ENCODE measurements around the gene CROCC. TPM values are rescaled to one million over a fixed set of nuclear protein-coding genes. Genes with fewer than 3 reads are reported as not detected.

The CROCC gene
- total RNA-seq, 1 donor from 2014 or later = 8.9 TPM

DNA sequence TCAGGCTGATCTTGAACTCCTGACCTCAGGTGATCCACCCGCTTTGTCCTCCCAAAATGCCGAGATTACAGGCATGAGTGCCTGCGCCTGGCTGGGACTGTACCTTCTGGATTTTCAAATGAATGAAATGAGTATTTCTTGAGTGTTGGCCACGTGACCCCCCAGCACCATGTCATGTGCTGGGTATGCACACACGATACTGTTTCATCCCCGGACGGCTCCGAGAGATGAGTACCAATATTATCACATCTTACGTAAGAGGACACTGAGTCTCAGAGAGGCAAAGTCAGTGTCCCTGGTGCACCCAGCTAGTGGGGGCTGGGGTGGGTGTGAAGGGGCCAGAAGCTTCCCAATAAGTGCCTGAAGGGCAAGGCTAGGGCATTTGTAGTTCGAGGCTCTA, 780 bp upstream of the CROCC start:
- Histone ChIP-seq H3K9me3 (replicated peaks) (no peaks in the 10 kb centered on the region), H3K27ac (replicated peaks) (no peak overlapping the region), H3K4me1 (peaks cover 11% of the 10 kb centered on the region), H3K36me3 (no peaks in the 10 kb centered on the region), H3K27me3 (ENCODE audit: low read depth) (no peaks in the 10 kb centered on the region), H3K4me3 (no peak overlapping the region)
- TF ChIP-seq, protein P1, sequence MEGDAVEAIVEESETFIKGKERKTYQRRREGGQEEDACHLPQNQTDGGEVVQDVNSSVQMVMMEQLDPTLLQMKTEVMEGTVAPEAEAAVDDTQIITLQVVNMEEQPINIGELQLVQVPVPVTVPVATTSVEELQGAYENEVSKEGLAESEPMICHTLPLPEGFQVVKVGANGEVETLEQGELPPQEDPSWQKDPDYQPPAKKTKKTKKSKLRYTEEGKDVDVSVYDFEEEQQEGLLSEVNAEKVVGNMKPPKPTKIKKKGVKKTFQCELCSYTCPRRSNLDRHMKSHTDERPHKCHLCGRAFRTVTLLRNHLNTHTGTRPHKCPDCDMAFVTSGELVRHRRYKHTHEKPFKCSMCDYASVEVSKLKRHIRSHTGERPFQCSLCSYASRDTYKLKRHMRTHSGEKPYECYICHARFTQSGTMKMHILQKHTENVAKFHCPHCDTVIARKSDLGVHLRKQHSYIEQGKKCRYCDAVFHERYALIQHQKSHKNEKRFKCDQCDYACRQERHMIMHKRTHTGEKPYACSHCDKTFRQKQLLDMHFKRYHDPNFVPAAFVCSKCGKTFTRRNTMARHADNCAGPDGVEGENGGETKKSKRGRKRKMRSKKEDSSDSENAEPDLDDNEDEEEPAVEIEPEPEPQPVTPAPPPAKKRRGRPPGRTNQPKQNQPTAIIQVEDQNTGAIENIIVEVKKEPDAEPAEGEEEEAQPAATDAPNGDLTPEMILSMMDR (IDR thresholded peaks at IDR 0.05; ENCODE audit: borderline replicate concordance) = no peak
- DNase-seq = no peak
- intact Hi-C loops (cut with micrococcal nuclease) = no loop called here

DNA sequence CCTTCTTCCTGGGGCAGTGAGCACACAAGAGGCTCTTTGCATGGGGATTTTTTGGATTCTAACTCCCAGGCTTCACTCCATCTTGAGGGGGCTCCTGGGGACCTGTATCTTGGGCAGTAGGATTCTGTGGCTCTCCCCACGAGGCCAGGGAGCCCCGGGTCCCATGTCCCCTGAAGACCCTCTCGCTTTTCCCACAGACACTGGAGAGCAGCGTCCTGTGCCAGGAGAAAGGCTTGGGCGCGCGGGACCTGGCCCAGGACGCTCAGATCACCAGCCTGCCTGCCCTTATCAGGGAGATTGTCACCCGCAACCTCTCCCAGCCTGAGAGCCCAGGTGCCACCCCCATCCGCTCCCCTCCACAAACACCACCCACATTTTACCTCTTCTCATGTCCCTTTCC, 735 bp downstream of the CROCC start:
- no peaks in the 10 kb centered on the region for H3K9me3 ChIP-seq (replicated peaks)
- intact Hi-C loops (cut with micrococcal nuclease) = no loop called here
- no peak for DNase-seq
- no peak overlapping the region for H3K27ac ChIP-seq (replicated peaks)
- H3K4me1 ChIP-seq = peaks cover 11% of the 10 kb centered on the region
- no peaks in the 10 kb centered on the region for H3K36me3 ChIP-seq
- TF ChIP-seq, protein P1 (IDR thresholded peaks at IDR 0.05; ENCODE audit: borderline replicate concordance) = no peak
- no peaks in the 10 kb centered on the region for H3K27me3 ChIP-seq (ENCODE audit: low read depth)
- no peak overlapping the region for H3K4me3 ChIP-seq

DNA sequence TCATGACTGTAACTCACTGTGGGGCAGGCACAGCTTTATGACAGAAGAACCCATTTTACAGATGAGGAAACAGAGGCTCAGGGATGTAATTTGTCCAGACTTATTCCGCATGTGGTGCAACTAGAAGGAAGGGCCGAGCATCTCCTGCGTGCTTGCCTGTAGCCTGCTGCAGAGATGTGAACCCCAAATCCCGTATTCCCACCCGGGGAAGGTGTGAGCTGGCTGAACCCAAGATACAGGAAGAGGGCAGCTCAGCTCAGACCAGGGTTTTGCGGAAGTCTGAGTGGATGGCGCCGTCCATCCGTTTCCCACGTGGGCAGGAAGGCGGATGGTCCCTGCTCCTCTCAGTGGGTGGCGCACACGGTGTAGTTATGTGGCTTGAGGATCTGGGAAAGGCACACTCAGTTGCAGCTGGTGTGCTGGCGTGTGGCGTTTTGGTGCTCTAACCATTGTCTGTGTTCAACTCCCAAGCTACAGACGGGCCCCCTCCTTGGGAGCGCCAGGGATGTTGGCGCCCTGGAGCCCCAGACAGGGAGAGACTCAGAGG, 1.2 kb downstream of the CROCC start:
- H3K4me1 ChIP-seq = peaks cover 11% of the 10 kb centered on the region
- no peaks in the 10 kb centered on the region for H3K9me3 ChIP-seq (replicated peaks)
- no peak overlapping the region for H3K27ac ChIP-seq (replicated peaks)
- no peak for DNase-seq
- intact Hi-C loops (cut with micrococcal nuclease) = no loop called here
- TF ChIP-seq, protein P1 (IDR thresholded peaks at IDR 0.05; ENCODE audit: borderline replicate concordance) = no peak
- H3K36me3 ChIP-seq = no peaks in the 10 kb centered on the region
- H3K27me3 ChIP-seq (ENCODE audit: low read depth) = no peaks in the 10 kb centered on the region
- H3K4me3 ChIP-seq = no peak overlapping the region

DNA sequence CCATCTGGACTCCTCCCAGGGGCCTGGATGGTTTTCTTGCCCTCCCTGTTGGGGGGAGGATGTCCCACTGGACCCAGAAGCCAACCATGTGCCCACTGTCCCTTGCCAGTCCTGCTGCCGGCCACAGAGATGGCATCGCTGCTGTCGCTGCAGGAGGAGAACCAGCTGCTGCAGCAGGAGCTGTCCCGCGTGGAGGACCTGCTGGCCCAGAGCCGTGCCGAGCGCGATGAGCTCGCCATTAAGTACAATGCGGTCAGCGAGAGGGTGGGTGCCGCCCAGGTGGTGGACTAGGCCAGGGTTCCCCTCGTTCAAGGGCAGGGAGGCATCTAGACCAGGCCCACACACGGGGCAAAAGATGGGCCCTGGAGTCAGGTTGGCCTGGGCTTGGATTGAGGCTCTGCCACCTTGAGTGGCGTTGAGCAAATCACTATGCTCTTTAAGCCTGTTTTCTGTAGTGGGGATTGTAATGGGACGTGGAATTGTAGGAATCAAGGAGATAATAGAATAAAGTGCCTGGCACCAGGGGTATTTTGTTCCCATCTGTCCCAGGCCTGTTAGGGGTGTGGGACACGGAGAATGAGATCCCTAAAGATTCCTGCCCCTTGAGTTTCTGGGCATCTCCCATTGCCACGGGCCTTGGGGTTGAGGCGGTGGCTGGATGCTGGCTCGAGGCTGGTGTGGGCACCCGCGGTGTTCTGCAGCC, 2.6 kb downstream of the CROCC start:
- Histone ChIP-seq H3K27me3 (ENCODE audit: low read depth) (no peaks in the 10 kb centered on the region), H3K36me3 (no peaks in the 10 kb centered on the region), H3K9me3 (replicated peaks) (no peaks in the 10 kb centered on the region), H3K4me1 (peaks cover 11% of the 10 kb centered on the region), H3K27ac (replicated peaks) (no peak overlapping the region), H3K4me3 (no peak overlapping the region)
- intact Hi-C loops (cut with micrococcal nuclease) = no loop called here
- TF ChIP-seq, protein P1 (IDR thresholded peaks at IDR 0.05; ENCODE audit: borderline replicate concordance) = no peak
- DNase-seq = no peak

DNA sequence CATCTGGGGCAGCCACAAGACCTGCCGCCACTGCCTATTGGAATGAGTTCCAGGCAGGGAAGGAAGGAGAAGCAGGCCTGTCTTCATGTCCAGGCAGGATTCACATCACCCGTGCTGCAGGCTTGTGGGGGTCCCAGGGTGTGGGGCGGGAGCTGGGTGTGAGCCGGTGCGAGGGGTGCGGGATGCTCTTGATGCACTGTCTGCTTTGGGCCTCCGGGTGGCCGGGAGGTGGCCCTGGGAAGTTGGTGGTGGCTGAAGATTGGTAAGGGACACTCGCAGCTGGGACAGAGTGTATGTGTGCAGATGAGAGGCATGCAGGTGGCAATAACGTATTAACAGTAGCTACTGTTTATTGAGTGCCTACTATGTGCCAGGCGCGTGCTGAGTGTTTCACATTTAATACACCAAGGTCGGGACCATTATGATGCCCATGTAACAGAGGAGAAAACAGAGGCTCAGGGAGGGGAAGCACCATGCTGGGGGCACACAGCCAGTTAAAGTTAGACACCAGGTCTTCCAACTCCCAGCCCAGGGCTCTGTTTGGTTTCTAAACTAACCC, 3.3 kb downstream of the CROCC start:
- DNase-seq = no peak
- Histone ChIP-seq H3K4me1 (peaks cover 11% of the 10 kb centered on the region), H3K4me3 (no peak overlapping the region), H3K27ac (replicated peaks) (no peak overlapping the region), H3K9me3 (replicated peaks) (no peaks in the 10 kb centered on the region), H3K36me3 (peaks cover under 1% of the 10 kb centered on the region), H3K27me3 (ENCODE audit: low read depth) (no peaks in the 10 kb centered on the region)
- intact Hi-C loops (cut with micrococcal nuclease) = no loop called here
- TF ChIP-seq, protein P1 (IDR thresholded peaks at IDR 0.05; ENCODE audit: borderline replicate concordance) = no peak
